ENCODE measurements around the gene PPP1R12A.

The PPP1R12A gene

GRCh38 chr12:79747274-79747673 lies 187.6 kb downstream of the PPP1R12A start:
- TF ChIP-seq CTCF (IDR thresholded peaks at IDR 0.05; ENCODE audit: extremely low read depth, insufficient read depth, missing control alignments), result no peak
- in situ Hi-C loops (cut with MboI; ENCODE audit: low pct_unique_long_range_greater_than_20kb, low sequenced_read_pairs, unreplicated experiment), result loop anchor here (25.0 kb wide), 1 partner anchor 335 kb away; no protein-coding TSS in a partner anchor
- DNase-seq (ENCODE audit: low spot score), result no peak

DNA sequence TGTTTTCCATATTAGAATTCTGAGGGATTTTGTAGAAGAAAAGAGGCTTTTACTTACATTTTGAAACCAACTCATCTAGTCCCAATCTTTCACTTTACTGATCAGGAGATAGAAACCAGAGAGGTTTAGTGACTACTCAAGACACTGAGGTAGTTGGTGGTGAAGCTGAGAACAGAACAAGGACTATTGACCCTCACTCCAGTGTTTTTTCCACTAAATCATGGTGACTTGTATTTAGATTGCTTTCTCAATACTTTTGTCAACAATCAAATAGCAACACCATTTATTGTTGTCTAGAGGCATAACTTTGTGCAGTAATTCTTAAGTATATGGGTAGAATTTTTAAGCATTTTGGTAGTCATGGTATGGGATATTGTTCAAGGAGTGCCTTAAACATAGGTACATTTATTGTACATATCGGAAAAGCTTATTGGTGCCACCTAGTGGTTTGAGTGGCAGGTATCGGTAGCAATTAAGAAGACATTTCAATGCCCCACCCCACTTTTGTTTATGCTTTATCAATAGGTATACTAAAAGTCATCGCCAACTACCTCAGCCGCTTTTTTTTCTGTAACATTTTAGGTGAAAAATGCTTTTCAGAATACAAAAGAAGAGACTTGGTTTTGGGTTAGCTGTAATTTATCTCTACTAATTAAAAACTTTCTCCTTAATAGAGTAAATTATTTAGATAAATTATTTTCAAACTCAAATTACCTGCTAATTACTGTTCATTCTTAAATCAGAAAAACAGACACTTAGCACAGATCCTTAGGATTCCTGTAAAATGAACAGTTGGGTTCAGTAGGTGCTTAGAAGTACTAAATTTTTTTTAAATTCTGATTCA lies 196.8 kb downstream of the PPP1R12A start:
- TF ChIP-seq CTCF (IDR thresholded peaks at IDR 0.05; ENCODE audit: extremely low read depth, insufficient read depth, missing control alignments), result peak; percentile 76
- in situ Hi-C loops (cut with MboI; ENCODE audit: low pct_unique_long_range_greater_than_20kb, low sequenced_read_pairs, unreplicated experiment), result loop anchor here (5.0 to 25.0 kb wide), 2 partner anchors 186 to 326 kb away; no protein-coding TSS in a partner anchor
- DNase-seq (ENCODE audit: low spot score), result peak; percentile 50

DNA sequence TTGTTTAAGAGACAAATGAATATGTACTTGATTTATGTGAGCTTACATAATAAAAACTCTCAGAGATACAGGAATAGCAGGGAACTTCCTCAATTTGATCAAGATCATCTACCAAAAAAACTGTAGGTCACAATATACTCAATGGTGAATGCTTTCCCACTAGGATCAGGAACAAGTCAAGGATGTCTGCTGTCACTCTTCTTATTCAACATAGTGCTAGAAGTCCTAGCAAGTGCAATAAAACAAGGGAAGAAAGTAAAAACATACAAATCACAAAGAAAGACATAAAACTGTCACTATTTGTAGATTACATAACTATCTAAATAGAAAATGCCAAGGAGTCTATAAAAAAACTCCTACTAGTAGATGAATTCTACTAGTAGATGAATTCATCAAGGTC lies 202.3 kb downstream of the PPP1R12A start:
- TF ChIP-seq CTCF (IDR thresholded peaks at IDR 0.05; ENCODE audit: extremely low read depth, insufficient read depth, missing control alignments), result no peak
- in situ Hi-C loops (cut with MboI; ENCODE audit: low pct_unique_long_range_greater_than_20kb, low sequenced_read_pairs, unreplicated experiment), result loop anchor here (25.0 kb wide), 1 partner anchor 320 kb away; no protein-coding TSS in a partner anchor
- DNase-seq (ENCODE audit: low spot score), result no peak

GRCh38 chr12:79725987-79726386 lies 208.9 kb downstream of the PPP1R12A start:
- TF ChIP-seq CTCF (IDR thresholded peaks at IDR 0.05; ENCODE audit: extremely low read depth, insufficient read depth, missing control alignments), result no peak
- in situ Hi-C loops (cut with MboI; ENCODE audit: low pct_unique_long_range_greater_than_20kb, low sequenced_read_pairs, unreplicated experiment), result loop anchor here (25.0 kb wide), 1 partner anchor 314 kb away; no protein-coding TSS in a partner anchor
- DNase-seq (ENCODE audit: low spot score), result no peak

Measured in GM13977 (cell line).